ENCODE results near the gene TMEM92. TPM values are rescaled to one million over a fixed set of nuclear protein-coding genes. Genes with fewer than 3 reads are reported as not detected.

The TMEM92 gene
- total and polyA plus RNA-seq, 3 experiments from 2014 or later: not detected

DNA sequence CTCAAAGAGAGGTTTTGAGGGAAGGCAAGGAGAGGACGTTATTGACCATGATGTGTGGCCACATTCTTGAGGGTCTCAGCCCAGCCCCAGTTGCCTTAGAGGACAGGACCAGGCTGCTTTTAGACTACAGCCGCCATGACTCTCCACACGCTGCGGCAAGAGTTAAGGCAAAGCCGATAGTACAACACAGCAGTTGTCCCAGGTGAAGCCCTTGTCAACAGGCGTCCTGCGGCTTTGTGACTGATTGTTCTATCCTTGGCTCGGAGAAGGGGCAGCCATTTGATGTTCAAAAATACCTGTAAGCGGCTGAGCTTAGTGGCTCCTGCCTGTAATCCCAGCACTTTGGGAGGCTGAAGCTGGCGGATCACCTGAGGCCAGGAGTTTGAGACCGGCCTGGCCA is 28.8 kb downstream of the TMEM92 start:
- no peak overlapping the region for H3K4me3 ChIP-seq (ENCODE audit: low read length)
- no peaks in the 10 kb centered on the region for H3K9me3 Mint-ChIP-seq
- H3K4me1 Mint-ChIP-seq: no peaks in the 10 kb centered on the region
- H3K36me3 Mint-ChIP-seq: no peaks in the 10 kb centered on the region
- H3K4me1 ChIP-seq (ENCODE audit: insufficient read depth, low read length): no peaks in the 10 kb centered on the region
- ChIA-PET CTCF (interaction anchor here (1.3 kb wide), 1 partner anchor 103 kb away, joined by 3 read pairs; no protein-coding TSS in a partner anchor), POLR2A (no interaction called here)
- peaks cover 8 to 43% of the 10 kb centered on the region in 2 donors for H3K27me3 Mint-ChIP-seq
- H3K27me3 ChIP-seq (ENCODE audit: insufficient read depth, low read length, poor library complexity, severe bottlenecking): no peaks in the 10 kb centered on the region
- H3K36me3 ChIP-seq (ENCODE audit: insufficient read depth, low read length): no peaks in the 10 kb centered on the region
- H3K4me3 Mint-ChIP-seq: no peak overlapping the region
- no peak overlapping the region for H3K27ac Mint-ChIP-seq
- no peak for DNase-seq
- no peaks in the 10 kb centered on the region for H3K9me3 ChIP-seq (ENCODE audit: low read length)
- no peak overlapping the region for H3K27ac ChIP-seq (ENCODE audit: low read depth, low read length)

DNA sequence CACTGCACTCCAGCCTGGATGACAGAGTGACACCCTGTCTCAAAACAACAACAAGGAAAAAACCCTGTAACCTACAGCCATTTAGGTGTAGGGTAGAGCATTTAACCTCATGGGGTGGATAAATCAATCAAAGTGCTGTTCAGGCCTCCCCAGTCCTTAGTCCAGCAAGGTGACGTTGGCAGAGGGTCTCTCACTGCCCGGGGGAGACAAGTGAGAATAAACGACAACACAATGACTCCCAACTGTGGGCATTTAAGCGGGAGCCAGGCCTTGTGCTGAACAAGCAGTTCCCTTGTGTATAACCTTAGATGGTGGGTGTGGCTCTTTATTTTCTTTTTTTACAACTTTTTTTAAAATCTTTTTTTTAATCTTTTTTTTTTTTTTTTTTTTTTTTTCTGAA is 29.3 kb downstream of the TMEM92 start:
- no peaks in the 10 kb centered on the region for H3K9me3 Mint-ChIP-seq
- H3K36me3 Mint-ChIP-seq: no peaks in the 10 kb centered on the region
- no peaks in the 10 kb centered on the region for H3K4me1 ChIP-seq (ENCODE audit: insufficient read depth, low read length)
- ChIA-PET POLR2A (no interaction called here), CTCF (interaction anchor here (1.3 kb wide), 1 partner anchor 104 kb away, joined by 3 read pairs; no protein-coding TSS in a partner anchor)
- no peak overlapping the region for H3K4me3 ChIP-seq (ENCODE audit: low read length)
- H3K4me1 Mint-ChIP-seq: no peaks in the 10 kb centered on the region
- H3K4me3 Mint-ChIP-seq: no peak overlapping the region
- H3K27me3 Mint-ChIP-seq: peaks cover 11 to 47% of the 10 kb centered on the region in 2 donors
- H3K27me3 ChIP-seq (ENCODE audit: insufficient read depth, low read length, poor library complexity, severe bottlenecking): no peaks in the 10 kb centered on the region
- no peaks in the 10 kb centered on the region for H3K36me3 ChIP-seq (ENCODE audit: insufficient read depth, low read length)
- no peak for DNase-seq
- H3K27ac ChIP-seq (ENCODE audit: low read depth, low read length): no peak overlapping the region
- H3K9me3 ChIP-seq (ENCODE audit: low read length): no peaks in the 10 kb centered on the region
- H3K27ac Mint-ChIP-seq: no peak overlapping the region

DNA sequence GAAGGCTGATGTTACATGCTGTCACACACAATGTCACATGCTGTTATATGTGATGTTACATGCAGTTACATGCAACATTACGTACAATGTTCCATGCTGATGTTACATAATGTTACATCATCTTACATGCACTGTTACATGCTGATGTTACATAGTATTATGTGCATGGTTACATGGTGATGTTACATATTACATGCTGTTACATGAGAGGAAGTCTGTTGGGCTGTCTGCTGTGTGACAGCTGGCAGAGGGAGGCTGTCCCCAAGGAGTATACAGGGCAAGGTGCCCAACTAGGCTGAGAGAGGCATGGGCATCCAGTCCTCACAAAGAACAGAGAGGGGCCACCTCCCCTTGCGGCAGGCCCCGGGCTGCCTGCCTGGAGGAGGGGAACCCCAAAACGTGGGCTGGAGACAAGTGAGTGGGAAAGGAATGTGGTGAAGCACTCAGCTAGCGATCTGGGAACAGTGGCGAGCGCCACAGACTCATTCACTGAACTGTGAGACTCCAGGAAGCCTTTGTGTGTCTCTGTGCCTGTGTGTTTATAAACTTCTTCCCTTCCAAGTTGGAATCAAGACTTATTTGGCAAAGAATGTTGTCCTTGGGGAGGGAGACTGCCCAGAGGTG is 30.6 kb downstream of the TMEM92 start:
- DNase-seq: no peak
- no peaks in the 10 kb centered on the region for H3K4me1 ChIP-seq (ENCODE audit: insufficient read depth, low read length)
- H3K36me3 ChIP-seq (ENCODE audit: insufficient read depth, low read length): no peaks in the 10 kb centered on the region
- H3K27me3 ChIP-seq (ENCODE audit: insufficient read depth, low read length, poor library complexity, severe bottlenecking): no peaks in the 10 kb centered on the region
- H3K27ac ChIP-seq (ENCODE audit: low read depth, low read length): no peak overlapping the region
- Mint-ChIP-seq H3K27ac (no peak overlapping the region), H3K9me3 (no peaks in the 10 kb centered on the region), H3K4me1 (no peaks in the 10 kb centered on the region), H3K27me3 (peaks cover 8 to 49% of the 10 kb centered on the region in 2 donors), H3K36me3 (no peaks in the 10 kb centered on the region), H3K4me3 (no peak overlapping the region)
- H3K9me3 ChIP-seq (ENCODE audit: low read length): no peaks in the 10 kb centered on the region
- CTCF ChIA-PET: no interaction called here
- POLR2A ChIA-PET: no interaction called here
- no peak overlapping the region for H3K4me3 ChIP-seq (ENCODE audit: low read length)

DNA sequence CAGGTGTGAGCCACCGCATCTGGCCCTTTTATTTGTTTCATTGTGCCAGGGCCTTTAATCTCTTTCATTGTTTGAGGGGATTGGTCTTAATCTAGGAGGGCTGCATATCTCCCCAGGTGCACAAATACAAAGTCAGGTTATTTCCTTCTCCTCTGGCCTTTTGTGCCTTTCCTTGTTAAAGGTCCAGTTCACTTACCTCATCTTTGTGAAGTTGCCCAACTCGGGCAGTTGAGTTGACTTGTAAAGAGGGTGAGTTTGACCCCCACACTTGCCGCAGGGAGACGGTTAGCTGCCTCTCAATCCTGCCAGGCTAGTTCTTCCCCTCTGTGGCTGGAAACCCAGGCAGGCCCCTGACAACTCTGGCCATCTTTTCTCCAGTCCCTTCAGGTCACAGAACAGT is 33.4 kb downstream of the TMEM92 start:
- Mint-ChIP-seq H3K9me3 (no peaks in the 10 kb centered on the region), H3K4me3 (no peak overlapping the region), H3K27ac (no peak overlapping the region), H3K4me1 (no peaks in the 10 kb centered on the region), H3K27me3 (peaks cover 7 to 52% of the 10 kb centered on the region in 2 donors), H3K36me3 (no peaks in the 10 kb centered on the region)
- DNase-seq: no peak
- Histone ChIP-seq H3K27me3 (ENCODE audit: insufficient read depth, low read length, poor library complexity, severe bottlenecking) (no peaks in the 10 kb centered on the region), H3K4me3 (ENCODE audit: low read length) (no peak overlapping the region), H3K27ac (ENCODE audit: low read depth, low read length) (no peak overlapping the region), H3K9me3 (ENCODE audit: low read length) (no peaks in the 10 kb centered on the region), H3K36me3 (ENCODE audit: insufficient read depth, low read length) (no peaks in the 10 kb centered on the region), H3K4me1 (ENCODE audit: insufficient read depth, low read length) (no peaks in the 10 kb centered on the region)
- ChIA-PET CTCF (interaction anchor here (1.2 kb wide), 1 partner anchor 10 kb away, joined by 5 read pairs; no protein-coding TSS in a partner anchor), POLR2A (no interaction called here)

DNA sequence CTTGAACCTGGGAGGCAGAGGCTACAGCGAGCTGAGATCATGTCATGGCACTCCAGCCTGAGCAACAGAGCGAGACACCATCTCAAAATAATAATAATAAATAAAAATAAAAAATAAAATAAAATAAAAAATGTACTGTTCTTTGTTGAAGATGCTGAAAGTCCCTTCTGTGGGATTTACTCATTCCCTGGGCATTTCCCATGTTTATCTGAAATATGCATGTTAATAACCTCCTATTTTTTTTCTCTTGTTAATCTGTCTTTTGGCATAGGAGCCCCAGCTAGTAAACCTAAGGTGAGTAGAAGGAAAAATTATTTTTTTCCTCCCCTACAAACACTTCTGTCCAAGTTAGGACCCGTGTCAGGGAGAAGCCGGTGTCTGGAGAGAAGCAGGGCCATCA is 34.4 kb downstream of the TMEM92 start:
- no peaks in the 10 kb centered on the region for H3K4me1 ChIP-seq (ENCODE audit: insufficient read depth, low read length)
- Mint-ChIP-seq H3K9me3 (no peaks in the 10 kb centered on the region), H3K4me1 (no peaks in the 10 kb centered on the region), H3K27ac (peak overlapping the region in 1 of 8 donors; percentile 51), H3K4me3 (no peak overlapping the region), H3K27me3 (peaks cover 11 to 62% of the 10 kb centered on the region in 2 donors), H3K36me3 (no peaks in the 10 kb centered on the region)
- no peaks in the 10 kb centered on the region for H3K27me3 ChIP-seq (ENCODE audit: insufficient read depth, low read length, poor library complexity, severe bottlenecking)
- CTCF ChIA-PET: interaction anchor here (1.2 kb wide), 2 partner anchors 11 to 192 kb away, joined by 3 to 5 read pairs; no protein-coding TSS in a partner anchor
- H3K36me3 ChIP-seq (ENCODE audit: insufficient read depth, low read length): no peaks in the 10 kb centered on the region
- H3K4me3 ChIP-seq (ENCODE audit: low read length): no peak overlapping the region
- POLR2A ChIA-PET: no interaction called here
- no peak overlapping the region for H3K27ac ChIP-seq (ENCODE audit: low read depth, low read length)
- DNase-seq: no peak
- no peaks in the 10 kb centered on the region for H3K9me3 ChIP-seq (ENCODE audit: low read length)

DNA sequence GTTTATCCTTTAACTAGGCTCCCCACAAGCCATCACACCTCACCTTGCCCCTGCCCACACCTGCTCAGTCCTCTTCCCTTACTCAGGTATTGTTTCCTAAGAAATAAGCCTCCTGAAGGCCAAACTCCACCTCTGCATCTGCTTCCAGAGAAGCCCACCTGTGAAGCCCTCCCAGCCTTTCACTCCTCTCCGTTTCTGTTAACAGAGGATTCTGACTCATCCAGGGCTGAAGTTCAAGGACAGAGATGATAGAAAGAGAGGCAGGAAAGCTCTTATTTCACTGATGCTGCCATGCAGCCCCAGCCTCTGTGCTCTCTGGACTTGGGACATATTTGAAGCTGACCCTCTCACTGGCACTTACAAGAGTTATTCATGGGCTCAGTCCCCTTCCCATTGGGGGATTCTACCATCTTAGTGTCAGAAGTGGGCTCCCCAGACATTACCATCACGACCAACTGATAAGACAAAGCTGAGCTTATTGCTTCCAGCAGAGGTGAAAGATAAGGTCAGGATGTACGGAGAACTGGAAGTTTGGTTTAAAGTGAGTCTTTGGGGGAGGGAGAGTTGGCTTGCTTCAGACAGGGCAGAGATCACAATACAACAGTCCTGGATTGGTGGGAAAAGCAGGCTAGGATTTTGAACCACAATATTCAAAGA is 36.3 kb downstream of the TMEM92 start:
- H3K27ac ChIP-seq (ENCODE audit: low read depth, low read length): no peak overlapping the region
- H3K4me3 Mint-ChIP-seq: no peak overlapping the region
- POLR2A ChIA-PET: no interaction called here

DNA sequence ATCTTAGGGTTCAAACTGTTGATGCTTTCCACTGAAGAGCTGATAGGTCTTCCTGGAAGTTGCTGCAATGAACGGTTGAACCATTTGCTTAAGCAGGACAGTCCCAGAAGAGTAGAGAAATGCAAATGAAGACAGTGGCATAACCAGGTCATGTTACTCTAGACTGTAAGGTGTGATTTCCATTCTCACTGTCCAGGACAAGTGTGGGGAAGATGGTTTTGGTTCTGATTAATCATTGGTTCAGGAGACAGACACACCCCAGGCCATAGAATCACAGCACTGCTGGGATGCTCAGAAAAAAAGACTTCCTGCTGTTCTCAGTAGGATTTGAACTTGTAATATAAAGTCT is 36.8 kb downstream of the TMEM92 start:
- ChIA-PET POLR2A (no interaction called here), CTCF (interaction anchor here (1.1 kb wide), 1 partner anchor 142 kb away, joined by 3 read pairs; no protein-coding TSS in a partner anchor)
- Mint-ChIP-seq H3K36me3 (no peaks in the 10 kb centered on the region), H3K9me3 (no peaks in the 10 kb centered on the region), H3K4me1 (no peaks in the 10 kb centered on the region), H3K27ac (peak overlapping the region in 1 of 8 donors; percentile 67), H3K4me3 (no peak overlapping the region), H3K27me3 (peaks cover 10 to 52% of the 10 kb centered on the region in 2 donors)
- Histone ChIP-seq H3K27me3 (ENCODE audit: insufficient read depth, low read length, poor library complexity, severe bottlenecking) (no peaks in the 10 kb centered on the region), H3K9me3 (ENCODE audit: low read length) (no peaks in the 10 kb centered on the region), H3K4me3 (ENCODE audit: low read length) (no peak overlapping the region), H3K4me1 (ENCODE audit: insufficient read depth, low read length) (no peaks in the 10 kb centered on the region), H3K36me3 (ENCODE audit: insufficient read depth, low read length) (no peaks in the 10 kb centered on the region), H3K27ac (ENCODE audit: low read depth, low read length) (no peak overlapping the region)
- no peak for DNase-seq

More for the DNA sequence above, 36.3 kb downstream of the TMEM92 start:
- Histone ChIP-seq H3K9me3 (ENCODE audit: low read length) (no peaks in the 10 kb centered on the region), H3K36me3 (ENCODE audit: insufficient read depth, low read length) (no peaks in the 10 kb centered on the region), H3K4me1 (ENCODE audit: insufficient read depth, low read length) (no peaks in the 10 kb centered on the region), H3K4me3 (ENCODE audit: low read length) (no peak overlapping the region), H3K27me3 (ENCODE audit: insufficient read depth, low read length, poor library complexity, severe bottlenecking) (no peaks in the 10 kb centered on the region)
- Mint-ChIP-seq H3K27ac (peak overlapping the region in 1 of 8 donors; percentile 47), H3K36me3 (no peaks in the 10 kb centered on the region), H3K9me3 (no peaks in the 10 kb centered on the region), H3K27me3 (peaks cover 10 to 56% of the 10 kb centered on the region in 2 donors), H3K4me1 (no peaks in the 10 kb centered on the region)
- no peak for DNase-seq
- CTCF ChIA-PET: no interaction called here

DNA sequence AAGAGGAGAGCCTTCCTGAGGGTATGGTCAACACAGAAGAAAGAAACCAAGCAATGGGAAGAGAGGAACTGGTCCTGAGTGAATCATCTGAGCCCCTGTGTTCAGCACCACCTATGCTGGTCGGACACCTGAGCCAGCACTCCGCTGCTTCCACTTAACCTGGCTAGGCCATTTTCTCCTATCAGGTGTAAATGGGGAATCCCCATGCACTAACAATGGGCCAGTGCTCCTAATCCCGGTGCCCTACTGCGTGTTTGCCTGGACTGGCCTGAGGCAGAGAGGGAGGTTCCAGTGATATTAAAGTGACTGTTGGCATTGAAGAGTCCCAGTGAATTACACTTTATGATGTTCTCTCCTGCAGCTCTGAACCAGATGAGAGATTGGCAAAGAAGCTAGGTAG is 37.2 kb downstream of the TMEM92 start:
- Mint-ChIP-seq H3K27me3 (peaks cover 10 to 48% of the 10 kb centered on the region in 2 donors), H3K4me3 (no peak overlapping the region), H3K4me1 (no peaks in the 10 kb centered on the region), H3K36me3 (no peaks in the 10 kb centered on the region), H3K9me3 (no peaks in the 10 kb centered on the region), H3K27ac (peak overlapping the region in 1 of 8 donors; percentile 67)
- Histone ChIP-seq H3K27ac (ENCODE audit: low read depth, low read length) (no peak overlapping the region), H3K4me3 (ENCODE audit: low read length) (no peak overlapping the region), H3K27me3 (ENCODE audit: insufficient read depth, low read length, poor library complexity, severe bottlenecking) (no peaks in the 10 kb centered on the region), H3K9me3 (ENCODE audit: low read length) (no peaks in the 10 kb centered on the region), H3K4me1 (ENCODE audit: insufficient read depth, low read length) (no peaks in the 10 kb centered on the region), H3K36me3 (ENCODE audit: insufficient read depth, low read length) (no peaks in the 10 kb centered on the region)
- CTCF ChIA-PET: interaction anchor here (1.0 to 1.6 kb wide), 3 partner anchors 8 to 142 kb away, joined by 3 to 7 read pairs (median 3); no protein-coding TSS in a partner anchor
- DNase-seq: no peak
- POLR2A ChIA-PET: no interaction called here

Data from CD8-positive, alpha-beta memory T cell (primary cell).